ENCODE results near the gene SCYL3.
A peak's percentile ranks its signal among the peaks of the same experiment; 100 is the strongest.

Gene SCYL3

GRCh38 chr1:169814265-169814664, 79.4 kb downstream of the SCYL3 start:
- no peak for TF ChIP-seq TCF12 (IDR thresholded peaks at IDR 0.05; ENCODE audit: low read depth)
- TF ChIP-seq EP300 (IDR thresholded peaks at IDR 0.05; ENCODE audit: borderline replicate concordance) = no peak
- TF ChIP-seq RAD21 (IDR thresholded peaks at IDR 0.05; ENCODE audit: low read depth) = no peak
- no peak for TF ChIP-seq NFIC (IDR thresholded peaks at IDR 0.05)
- TF ChIP-seq USF1 (IDR thresholded peaks at IDR 0.05) = no peak
- no peak for TF ChIP-seq TEAD4 (IDR thresholded peaks at IDR 0.05)
- TF ChIP-seq CREB1 (IDR thresholded peaks at IDR 0.05; ENCODE audit: low read depth) = no peak
- no peak for TF ChIP-seq TAF1 (IDR thresholded peaks at IDR 0.05; ENCODE audit: low read depth)
- no peak for TF ChIP-seq REST (IDR thresholded peaks at IDR 0.05; ENCODE audit: low read depth)
- TF ChIP-seq EGR1 (IDR thresholded peaks at IDR 0.05) = no peak
- no peak for TF ChIP-seq YY1 (IDR thresholded peaks at IDR 0.05; ENCODE audit: low read depth)
- no peak for TF ChIP-seq FOXM1 (IDR thresholded peaks at IDR 0.05; ENCODE audit: borderline replicate concordance, low read depth)
- TF ChIP-seq CEBPB (IDR thresholded peaks at IDR 0.05) = no peak
- TF ChIP-seq ZBTB7A (IDR thresholded peaks at IDR 0.05; ENCODE audit: low read depth) = no peak
- TF ChIP-seq MAX (IDR thresholded peaks at IDR 0.05) = no peak

- TF ChIP-seq EP300 (IDR thresholded peaks at IDR 0.05; ENCODE audit: borderline replicate concordance) (no peak), CREB1 (IDR thresholded peaks at IDR 0.05; ENCODE audit: low read depth) (no peak), TAF1 (IDR thresholded peaks at IDR 0.05; ENCODE audit: low read depth) (no peak), ZBTB7A (IDR thresholded peaks at IDR 0.05; ENCODE audit: low read depth) (no peak), MAX (IDR thresholded peaks at IDR 0.05) (no peak), TEAD4 (IDR thresholded peaks at IDR 0.05) (no peak), REST (IDR thresholded peaks at IDR 0.05; ENCODE audit: low read depth) (no peak), USF1 (IDR thresholded peaks at IDR 0.05) (no peak), FOXM1 (IDR thresholded peaks at IDR 0.05; ENCODE audit: borderline replicate concordance, low read depth) (no peak), RAD21 (IDR thresholded peaks at IDR 0.05; ENCODE audit: low read depth) (no peak), YY1 (IDR thresholded peaks at IDR 0.05; ENCODE audit: low read depth) (no peak), CEBPB (IDR thresholded peaks at IDR 0.05) (no peak), TCF12 (IDR thresholded peaks at IDR 0.05; ENCODE audit: low read depth) (no peak), NFIC (IDR thresholded peaks at IDR 0.05) (no peak), EGR1 (IDR thresholded peaks at IDR 0.05) (no peak)
Measured at GRCh38 chr1:169812131-169812530, 81.6 kb downstream of the SCYL3 start.

- TF ChIP-seq YY1 (IDR thresholded peaks at IDR 0.05; ENCODE audit: low read depth) (no peak), RAD21 (IDR thresholded peaks at IDR 0.05; ENCODE audit: low read depth) (peak; percentile 65)
Measured at GRCh38 chr1:169809370-169810095, 84.2 kb downstream of the SCYL3 start.

- TF ChIP-seq MAX (IDR thresholded peaks at IDR 0.05) (no peak), TAF1 (IDR thresholded peaks at IDR 0.05; ENCODE audit: low read depth) (no peak), RAD21 (IDR thresholded peaks at IDR 0.05; ENCODE audit: low read depth) (no peak), EGR1 (IDR thresholded peaks at IDR 0.05) (no peak), YY1 (IDR thresholded peaks at IDR 0.05; ENCODE audit: low read depth) (no peak)
Measured at GRCh38 chr1:169804941-169805340, 88.8 kb downstream of the SCYL3 start.

- TF ChIP-seq ZBTB7A (IDR thresholded peaks at IDR 0.05; ENCODE audit: low read depth) = no peak
- TF ChIP-seq MAX (IDR thresholded peaks at IDR 0.05) = no peak
- TF ChIP-seq TEAD4 (IDR thresholded peaks at IDR 0.05) = no peak
- TF ChIP-seq EP300 (IDR thresholded peaks at IDR 0.05; ENCODE audit: borderline replicate concordance) = no peak
- TF ChIP-seq CEBPB (IDR thresholded peaks at IDR 0.05) = no peak
- TF ChIP-seq TAF1 (IDR thresholded peaks at IDR 0.05; ENCODE audit: low read depth) = no peak
- TF ChIP-seq EGR1 (IDR thresholded peaks at IDR 0.05) = no peak
- TF ChIP-seq FOXM1 (IDR thresholded peaks at IDR 0.05; ENCODE audit: borderline replicate concordance, low read depth) = no peak
- TF ChIP-seq NFIC (IDR thresholded peaks at IDR 0.05) = no peak
- TF ChIP-seq YY1 (IDR thresholded peaks at IDR 0.05; ENCODE audit: low read depth) = no peak
- TF ChIP-seq TCF12 (IDR thresholded peaks at IDR 0.05; ENCODE audit: low read depth) = no peak
- TF ChIP-seq RAD21 (IDR thresholded peaks at IDR 0.05; ENCODE audit: low read depth) = no peak
- no peak for TF ChIP-seq USF1 (IDR thresholded peaks at IDR 0.05)
- TF ChIP-seq REST (IDR thresholded peaks at IDR 0.05; ENCODE audit: low read depth) = no peak
- TF ChIP-seq CREB1 (IDR thresholded peaks at IDR 0.05; ENCODE audit: low read depth) = no peak
Measured at GRCh38 chr1:169802888-169803287, 90.8 kb downstream of the SCYL3 start.
